DOHH2 (cell line): Measurements from ENCODE around the gene SCFD2.

Source experiments
- H3F3A ChIP-seq: fragments of 200-600 bp; sonication (generic), shearing (Covaris generic); 2 replicates; pipeline ENCODE4 v1.6.0; 2016; ENCODE audit warnings: antibody characterized with exemption, mild to moderate bottlenecking; ENCODE audit not compliant: control insufficient read depth, insufficient read depth
- H3K27ac ChIP-seq: fragments of 200-600 bp; sonication (generic); 2 replicates; pipeline ENCODE4 v1.5.1; 2014; ENCODE audit warnings: low read depth, mild to moderate bottlenecking, low read length, moderate library complexity
- H3K27me3 ChIP-seq: fragments of 200-600 bp; sonication (generic); 2 replicates; pipeline ENCODE4 v1.6.1; 2014; ENCODE audit warnings: mild to moderate bottlenecking, low read length, mixed read lengths; ENCODE audit not compliant: control insufficient read depth
- H3K36me3 ChIP-seq: fragments of 200-600 bp; sonication (generic); 2 replicates; pipeline ENCODE4 v1.6.1; 2014; ENCODE audit warnings: mild to moderate bottlenecking, low read length, moderate library complexity, mixed read lengths; ENCODE audit not compliant: control insufficient read depth
- H3K4me1 ChIP-seq: fragments of 200-600 bp; sonication (generic); 2 replicates; pipeline ENCODE4 v1.6.1; 2014; ENCODE audit warnings: mild to moderate bottlenecking, low read length, mixed read lengths; ENCODE audit not compliant: control insufficient read depth
- H3K4me2 ChIP-seq: fragments of 200-600 bp; sonication (generic); 2 replicates; pipeline ENCODE4 v1.6.0; 2014; ENCODE audit warnings: mild to moderate bottlenecking, low read length, moderate library complexity
- H3K4me3 ChIP-seq: fragments of 200-600 bp; sonication (generic); 2 replicates; pipeline ENCODE4 v1.5.1; 2014; ENCODE audit warnings: mild to moderate bottlenecking, low read length, mixed read lengths
- H3K79me2 ChIP-seq: fragments of 200-600 bp; sonication (generic); 2 replicates; pipeline ENCODE4 v1.6.1; 2014; ENCODE audit warnings: mild to moderate bottlenecking, low read length, mixed read lengths; ENCODE audit not compliant: control insufficient read depth
- H3K9me2 ChIP-seq: fragments of 200-600 bp; sonication (generic); replicated peaks from 2 replicates; pipeline ENCODE4 v1.6.1; 2014; ENCODE audit warnings: mild to moderate bottlenecking, low read length, mixed read lengths; ENCODE audit not compliant: control insufficient read depth
- H3K9me3 ChIP-seq: fragments of 200-600 bp; sonication (generic); 2 replicates; pipeline ENCODE4 v1.6.1; 2014; ENCODE audit warnings: antibody characterized with exemption, low read length, mixed read lengths; ENCODE audit not compliant: control insufficient read depth, insufficient read depth
- H4K20me1 ChIP-seq: fragments of 200-600 bp; sonication (generic); 2 replicates; pipeline ENCODE4 v1.6.0; 2014; ENCODE audit warnings: low read depth, mild to moderate bottlenecking, antibody characterized with exemption, low read length, moderate library complexity; ENCODE audit not compliant: control insufficient read depth, insufficient read depth
- CTCF ChIP-seq: fragments of 200-600 bp; sonication (generic); IDR thresholded peaks from one replicate; pipeline ENCODE4 v1.5.1; 2014; ENCODE audit warnings: antibody characterized with exemption, mild to moderate bottlenecking, low read depth, low read length; ENCODE audit not compliant: poor library complexity, severe bottlenecking
- EZH2phosphoT487 ChIP-seq: fragments of 200-600 bp; sonication (generic); IDR thresholded peaks from 2 replicates; pipeline ENCODE4 v1.6.1; 2017; ENCODE audit warnings: borderline replicate concordance, mild to moderate bottlenecking, antibody characterized with exemption, low read length, moderate library complexity, mixed read lengths

SCFD2 gene

GRCh38 chr4:52842792-52843191, 523.1 kb downstream of the SCFD2 start:
- H3K4me2 ChIP-seq: no peak overlapping the region

GRCh38 chr4:52841682-52842456, 524.0 kb downstream of the SCFD2 start:
- no peak overlapping the region for H3K4me3 ChIP-seq

More at GRCh38 chr4:52842792-52843191, 523.1 kb downstream of the SCFD2 start:
- Histone ChIP-seq H3K36me3 (no peaks in the 10 kb centered on the region), H3K9me3 (no peaks in the 10 kb centered on the region), H3K4me1 (peaks cover 14% of the 10 kb centered on the region), H3F3A (no peaks in the 10 kb centered on the region), H3K4me3 (no peak overlapping the region), H3K27me3 (no peaks in the 10 kb centered on the region), H3K9me2 (no peaks in the 10 kb centered on the region), H3K79me2 (no peaks in the 10 kb centered on the region), H3K27ac (no peak overlapping the region), H4K20me1 (no peaks in the 10 kb centered on the region)
- no peak for TF ChIP-seq EZH2phosphoT487
- no peak for TF ChIP-seq CTCF

GRCh38 chr4:52840531-52841370, 525.1 kb downstream of the SCFD2 start:
- no peaks in the 10 kb centered on the region for H3K27me3 ChIP-seq
- peaks cover 14% of the 10 kb centered on the region for H3K4me1 ChIP-seq
- H3K4me2 ChIP-seq: no peak overlapping the region

More at GRCh38 chr4:52841682-52842456, 524.0 kb downstream of the SCFD2 start:
- Histone ChIP-seq H3K4me1 (peaks cover 14% of the 10 kb centered on the region), H3F3A (no peaks in the 10 kb centered on the region), H3K27me3 (no peaks in the 10 kb centered on the region), H3K4me2 (no peak overlapping the region), H4K20me1 (no peaks in the 10 kb centered on the region), H3K27ac (no peak overlapping the region), H3K79me2 (no peaks in the 10 kb centered on the region), H3K9me3 (no peaks in the 10 kb centered on the region), H3K9me2 (no peaks in the 10 kb centered on the region), H3K36me3 (no peaks in the 10 kb centered on the region)
- no peak for TF ChIP-seq CTCF
- TF ChIP-seq EZH2phosphoT487: no peak

More at GRCh38 chr4:52840531-52841370, 525.1 kb downstream of the SCFD2 start:
- H3K4me3 ChIP-seq: no peak overlapping the region
- TF ChIP-seq CTCF (no peak), EZH2phosphoT487 (no peak)
- H3F3A ChIP-seq: no peaks in the 10 kb centered on the region
- H3K9me2 ChIP-seq: no peaks in the 10 kb centered on the region
- H3K36me3 ChIP-seq: no peaks in the 10 kb centered on the region
- H3K27ac ChIP-seq: no peak overlapping the region
- H3K9me3 ChIP-seq: no peaks in the 10 kb centered on the region
- H4K20me1 ChIP-seq: no peaks in the 10 kb centered on the region
- H3K79me2 ChIP-seq: no peaks in the 10 kb centered on the region
